ENCODE data around the gene CILP. TPM values are rescaled to one million over a fixed set of nuclear protein-coding genes. Genes with fewer than 3 reads are reported as not detected.
"Not testable (repeated sequence)": the region's sequence is repeated elsewhere in the genome, so short reads cannot be mapped to it uniquely, and the experiment has no call there.

Gene CILP
- total RNA-seq, 1 experiment from 2014 or later: 0.08 TPM

DNA sequence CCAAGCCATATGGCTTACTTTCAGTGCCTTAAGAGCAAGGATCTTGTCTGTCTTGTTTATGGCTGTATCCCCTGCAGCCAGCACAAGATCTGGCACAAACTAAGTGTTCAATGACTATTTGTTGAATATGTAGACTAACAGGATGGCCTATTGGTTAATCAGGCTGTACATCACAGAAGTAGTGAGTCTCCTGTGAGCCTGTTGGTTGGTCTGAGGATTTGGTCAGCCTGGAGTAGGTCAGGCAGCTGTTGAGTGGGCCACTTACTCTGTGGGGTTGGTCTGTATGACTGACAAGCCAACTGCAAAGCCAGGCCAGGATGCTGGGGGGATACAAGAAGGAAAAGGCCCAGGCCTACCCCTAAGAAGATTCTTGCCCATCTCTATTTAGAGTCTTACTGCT is 33.4 kb upstream of the CILP start:
- Histone ChIP-seq H3K4me3 (ENCODE audit: low read depth in 2 of 2, low read length in 2 of 2) (no peak overlapping the region), H3K9me3 (ENCODE audit: control insufficient read depth, insufficient read depth, low read depth, low read length) (no peaks in the 10 kb centered on the region), H3K27me3 (ENCODE audit: control insufficient read depth, insufficient read depth, low read length) (no peaks in the 10 kb centered on the region), H3K36me3 (ENCODE audit: control insufficient read depth, insufficient read depth, low read length) (no peaks in the 10 kb centered on the region), H3K4me1 (ENCODE audit: control insufficient read depth, insufficient read depth, low read length) (no peaks in the 10 kb centered on the region), H3K27ac (ENCODE audit: low read length) (no peak overlapping the region)
- ChIA-PET POLR2A (interaction anchor here (0.6 kb wide), 1 partner anchor 61 kb away, joined by 13 read pairs; no protein-coding TSS in a partner anchor), CTCF (no interaction called here)
- intact Hi-C loops (cut with micrococcal nuclease; ENCODE audit: unreplicated experiment) (no loop called here), in situ Hi-C loops (cut with HindIII; ENCODE audit: low pct_unique_long_range_greater_than_20kb, low sequenced_read_pairs) (no loop called here)
- no peak for TF ChIP-seq SIN3A (IDR thresholded peaks at IDR 0.05; ENCODE audit: borderline replicate concordance, insufficient read depth, low read depth, low read length)
- TF ChIP-seq, protein P1, sequence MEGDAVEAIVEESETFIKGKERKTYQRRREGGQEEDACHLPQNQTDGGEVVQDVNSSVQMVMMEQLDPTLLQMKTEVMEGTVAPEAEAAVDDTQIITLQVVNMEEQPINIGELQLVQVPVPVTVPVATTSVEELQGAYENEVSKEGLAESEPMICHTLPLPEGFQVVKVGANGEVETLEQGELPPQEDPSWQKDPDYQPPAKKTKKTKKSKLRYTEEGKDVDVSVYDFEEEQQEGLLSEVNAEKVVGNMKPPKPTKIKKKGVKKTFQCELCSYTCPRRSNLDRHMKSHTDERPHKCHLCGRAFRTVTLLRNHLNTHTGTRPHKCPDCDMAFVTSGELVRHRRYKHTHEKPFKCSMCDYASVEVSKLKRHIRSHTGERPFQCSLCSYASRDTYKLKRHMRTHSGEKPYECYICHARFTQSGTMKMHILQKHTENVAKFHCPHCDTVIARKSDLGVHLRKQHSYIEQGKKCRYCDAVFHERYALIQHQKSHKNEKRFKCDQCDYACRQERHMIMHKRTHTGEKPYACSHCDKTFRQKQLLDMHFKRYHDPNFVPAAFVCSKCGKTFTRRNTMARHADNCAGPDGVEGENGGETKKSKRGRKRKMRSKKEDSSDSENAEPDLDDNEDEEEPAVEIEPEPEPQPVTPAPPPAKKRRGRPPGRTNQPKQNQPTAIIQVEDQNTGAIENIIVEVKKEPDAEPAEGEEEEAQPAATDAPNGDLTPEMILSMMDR (IDR thresholded peaks at IDR 0.05): no peak
- TF ChIP-seq TCF7L2 (IDR thresholded peaks at IDR 0.05; ENCODE audit: low read depth, low read length): no peak
- TF ChIP-seq, protein P2, sequence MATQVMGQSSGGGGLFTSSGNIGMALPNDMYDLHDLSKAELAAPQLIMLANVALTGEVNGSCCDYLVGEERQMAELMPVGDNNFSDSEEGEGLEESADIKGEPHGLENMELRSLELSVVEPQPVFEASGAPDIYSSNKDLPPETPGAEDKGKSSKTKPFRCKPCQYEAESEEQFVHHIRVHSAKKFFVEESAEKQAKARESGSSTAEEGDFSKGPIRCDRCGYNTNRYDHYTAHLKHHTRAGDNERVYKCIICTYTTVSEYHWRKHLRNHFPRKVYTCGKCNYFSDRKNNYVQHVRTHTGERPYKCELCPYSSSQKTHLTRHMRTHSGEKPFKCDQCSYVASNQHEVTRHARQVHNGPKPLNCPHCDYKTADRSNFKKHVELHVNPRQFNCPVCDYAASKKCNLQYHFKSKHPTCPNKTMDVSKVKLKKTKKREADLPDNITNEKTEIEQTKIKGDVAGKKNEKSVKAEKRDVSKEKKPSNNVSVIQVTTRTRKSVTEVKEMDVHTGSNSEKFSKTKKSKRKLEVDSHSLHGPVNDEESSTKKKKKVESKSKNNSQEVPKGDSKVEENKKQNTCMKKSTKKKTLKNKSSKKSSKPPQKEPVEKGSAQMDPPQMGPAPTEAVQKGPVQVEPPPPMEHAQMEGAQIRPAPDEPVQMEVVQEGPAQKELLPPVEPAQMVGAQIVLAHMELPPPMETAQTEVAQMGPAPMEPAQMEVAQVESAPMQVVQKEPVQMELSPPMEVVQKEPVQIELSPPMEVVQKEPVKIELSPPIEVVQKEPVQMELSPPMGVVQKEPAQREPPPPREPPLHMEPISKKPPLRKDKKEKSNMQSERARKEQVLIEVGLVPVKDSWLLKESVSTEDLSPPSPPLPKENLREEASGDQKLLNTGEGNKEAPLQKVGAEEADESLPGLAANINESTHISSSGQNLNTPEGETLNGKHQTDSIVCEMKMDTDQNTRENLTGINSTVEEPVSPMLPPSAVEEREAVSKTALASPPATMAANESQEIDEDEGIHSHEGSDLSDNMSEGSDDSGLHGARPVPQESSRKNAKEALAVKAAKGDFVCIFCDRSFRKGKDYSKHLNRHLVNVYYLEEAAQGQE (IDR thresholded peaks at IDR 0.05; ENCODE audit: insufficient read depth in 1 of 2, low read depth in 2 of 2, low read length in 1 of 2): no peak
- no peak for TF ChIP-seq POLR2AphosphoS5 (IDR thresholded peaks at IDR 0.05; ENCODE audit: low read depth, low read length)
- no TSS peak for BruUV-seq (replicated peaks)
- DNase-seq (ENCODE audit: low read depth, low spot score): no peak
- no peak for ATAC-seq

DNA sequence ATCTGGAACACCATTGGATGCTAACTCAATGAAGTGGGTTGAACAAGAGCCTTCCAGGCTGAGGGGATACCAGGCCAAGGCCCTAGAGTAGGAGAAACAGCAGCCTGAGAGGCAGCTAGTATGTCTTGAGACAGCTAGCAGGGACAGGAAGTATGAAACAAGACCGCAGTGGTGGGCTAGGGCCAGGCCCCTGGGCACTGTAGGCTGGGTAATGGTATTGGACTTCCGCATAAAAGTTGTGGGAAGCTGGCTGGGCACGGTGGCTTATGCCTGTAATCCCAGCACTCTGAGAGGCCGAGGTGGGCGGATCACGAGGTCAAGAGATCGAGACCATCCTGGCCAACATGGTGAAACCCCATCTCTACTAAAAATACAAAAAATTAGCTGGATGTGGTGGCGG is 25.2 kb upstream of the CILP start:
- H3K9me3 ChIP-seq (ENCODE audit: control insufficient read depth, insufficient read depth, low read depth, low read length); CTCF ChIA-PET; POLR2A ChIA-PET; H3K27me3 ChIP-seq (ENCODE audit: control insufficient read depth, insufficient read depth, low read length); H3K36me3 ChIP-seq (ENCODE audit: control insufficient read depth, insufficient read depth, low read length); BruUV-seq (replicated peaks); ATAC-seq; intact Hi-C loops (cut with micrococcal nuclease; ENCODE audit: unreplicated experiment); H3K4me1 ChIP-seq (ENCODE audit: control insufficient read depth, insufficient read depth, low read length); DNase-seq (ENCODE audit: low read depth, low spot score); H3K27ac ChIP-seq (ENCODE audit: low read length); in situ Hi-C loops (cut with HindIII; ENCODE audit: low pct_unique_long_range_greater_than_20kb, low sequenced_read_pairs); H3K4me3 ChIP-seq (ENCODE audit: low read depth in 2 of 2, low read length in 2 of 2): not testable (repeated sequence)

DNA sequence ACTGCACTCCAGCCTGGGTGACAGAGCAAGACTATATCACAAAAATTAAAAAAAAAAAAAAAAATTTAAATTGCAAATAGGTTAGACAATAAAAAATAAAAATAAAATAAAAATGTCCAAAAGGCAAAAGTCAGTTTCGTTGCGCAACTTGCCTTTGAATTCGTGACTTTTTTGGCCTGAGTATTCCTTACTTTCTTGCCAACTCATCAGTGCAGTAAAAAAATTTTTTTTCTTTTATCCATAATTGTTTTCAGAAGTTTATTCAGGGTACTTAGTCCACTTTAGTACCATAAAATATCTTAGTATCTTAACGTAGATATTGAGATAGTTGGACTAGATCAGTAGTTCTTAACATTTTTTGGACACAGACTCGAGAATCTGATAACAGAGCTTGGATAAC is 22.4 kb upstream of the CILP start:
- Histone ChIP-seq H3K9me3 (ENCODE audit: control insufficient read depth, insufficient read depth, low read depth, low read length) (no peaks in the 10 kb centered on the region), H3K36me3 (ENCODE audit: control insufficient read depth, insufficient read depth, low read length) (no peaks in the 10 kb centered on the region), H3K4me3 (ENCODE audit: low read depth in 2 of 2, low read length in 2 of 2) (no peak overlapping the region), H3K27me3 (ENCODE audit: control insufficient read depth, insufficient read depth, low read length) (no peaks in the 10 kb centered on the region), H3K27ac (ENCODE audit: low read length) (no peak overlapping the region), H3K4me1 (ENCODE audit: control insufficient read depth, insufficient read depth, low read length) (no peaks in the 10 kb centered on the region)
- POLR2A ChIA-PET: interaction anchor here (0.7 kb wide), 1 partner anchor 36 kb away, joined by 4 read pairs; no protein-coding TSS in a partner anchor
- BruUV-seq (replicated peaks): no TSS peak
- TF ChIP-seq TCF7L2 (IDR thresholded peaks at IDR 0.05; ENCODE audit: low read depth, low read length): no peak
- intact Hi-C loops (cut with micrococcal nuclease; ENCODE audit: unreplicated experiment): no loop called here
- no peak for ATAC-seq
- CTCF ChIA-PET: no interaction called here
- no peak for DNase-seq (ENCODE audit: low read depth, low spot score)
- in situ Hi-C loops (cut with HindIII; ENCODE audit: low pct_unique_long_range_greater_than_20kb, low sequenced_read_pairs): no loop called here
